Measurements from ENCODE around the gene UTP14C.

DNA sequence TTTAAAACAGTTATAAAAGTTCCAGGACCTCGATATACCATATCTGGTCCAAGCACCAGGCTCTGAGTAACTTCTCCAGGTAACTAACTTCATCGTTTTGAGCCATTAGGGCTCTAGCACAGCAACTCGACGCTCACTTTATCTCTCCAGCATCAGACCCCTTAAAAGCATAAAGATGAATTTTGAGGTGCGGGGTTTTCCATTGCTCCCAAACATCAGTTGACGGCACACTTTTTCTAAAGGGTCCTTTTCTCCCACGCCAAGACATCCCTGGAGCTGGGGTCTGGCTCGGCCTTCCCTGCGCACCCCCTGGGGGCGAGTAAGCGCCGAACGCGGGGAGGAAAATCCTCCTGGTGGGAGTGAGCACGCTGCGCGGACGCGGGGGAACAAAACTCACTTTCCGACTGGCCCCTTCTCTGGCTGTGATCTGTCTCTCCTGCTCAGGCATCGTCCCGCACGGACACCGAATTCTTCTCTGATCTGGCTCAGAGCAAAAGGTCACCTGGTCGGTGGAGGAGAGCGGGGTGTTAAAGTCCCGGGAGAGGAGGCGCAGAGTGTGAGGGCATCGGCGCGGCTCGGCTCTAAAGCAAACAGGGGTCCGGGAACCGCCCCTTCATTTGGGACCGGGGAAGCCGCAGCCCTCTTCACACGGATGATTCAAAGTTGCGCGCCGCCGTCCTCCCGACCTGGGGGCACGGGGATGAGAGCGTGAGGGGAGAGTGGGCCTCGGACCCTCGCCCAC, 13.4 kb upstream of the UTP14C start, which contains the start of gene ATP7B:
- no peak for TF ChIP-seq POLR2A (IDR thresholded peaks at IDR 0.05)
- TF ChIP-seq, protein P1, sequence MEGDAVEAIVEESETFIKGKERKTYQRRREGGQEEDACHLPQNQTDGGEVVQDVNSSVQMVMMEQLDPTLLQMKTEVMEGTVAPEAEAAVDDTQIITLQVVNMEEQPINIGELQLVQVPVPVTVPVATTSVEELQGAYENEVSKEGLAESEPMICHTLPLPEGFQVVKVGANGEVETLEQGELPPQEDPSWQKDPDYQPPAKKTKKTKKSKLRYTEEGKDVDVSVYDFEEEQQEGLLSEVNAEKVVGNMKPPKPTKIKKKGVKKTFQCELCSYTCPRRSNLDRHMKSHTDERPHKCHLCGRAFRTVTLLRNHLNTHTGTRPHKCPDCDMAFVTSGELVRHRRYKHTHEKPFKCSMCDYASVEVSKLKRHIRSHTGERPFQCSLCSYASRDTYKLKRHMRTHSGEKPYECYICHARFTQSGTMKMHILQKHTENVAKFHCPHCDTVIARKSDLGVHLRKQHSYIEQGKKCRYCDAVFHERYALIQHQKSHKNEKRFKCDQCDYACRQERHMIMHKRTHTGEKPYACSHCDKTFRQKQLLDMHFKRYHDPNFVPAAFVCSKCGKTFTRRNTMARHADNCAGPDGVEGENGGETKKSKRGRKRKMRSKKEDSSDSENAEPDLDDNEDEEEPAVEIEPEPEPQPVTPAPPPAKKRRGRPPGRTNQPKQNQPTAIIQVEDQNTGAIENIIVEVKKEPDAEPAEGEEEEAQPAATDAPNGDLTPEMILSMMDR (IDR thresholded peaks at IDR 0.05) = peak in 1 of 6 experiments; percentile 6
- no peak for TF ChIP-seq POLR2AphosphoS5 (IDR thresholded peaks at IDR 0.05)
- TF ChIP-seq EP300 (IDR thresholded peaks at IDR 0.05) = no peak
